Thyroid gland (tissue), 4 donors: ENCODE results near the gene AP2B1.

ENCODE experiments used
- POLR2A ChIP-seq, 2 donors: fragments of 450-650 bp; IDR thresholded peaks; one replicate each; pipeline ENCODE4 v1.6.1; 2017; ENCODE audit warnings: antibody characterized with exemption in 2 of 2, mild to moderate bottlenecking in 2 of 2, moderate library complexity in 1 of 2
- TF ChIP-seq, protein P1 (sequence below), 6 experiments: fragments of 200-600 bp in 3 of 6; fragments of 450-650 bp in 3 of 6; sonication (generic) in 3 of 6; IDR thresholded peaks; one replicate each; pipeline ENCODE4 v1.5.1; 2016 to 2019; ENCODE audit warnings: antibody characterized with exemption in 6 of 6, mild to moderate bottlenecking in 2 of 6, inconsistent platforms in 1 of 6, moderate library complexity in 1 of 6

- TF ChIP-seq, protein P1, sequence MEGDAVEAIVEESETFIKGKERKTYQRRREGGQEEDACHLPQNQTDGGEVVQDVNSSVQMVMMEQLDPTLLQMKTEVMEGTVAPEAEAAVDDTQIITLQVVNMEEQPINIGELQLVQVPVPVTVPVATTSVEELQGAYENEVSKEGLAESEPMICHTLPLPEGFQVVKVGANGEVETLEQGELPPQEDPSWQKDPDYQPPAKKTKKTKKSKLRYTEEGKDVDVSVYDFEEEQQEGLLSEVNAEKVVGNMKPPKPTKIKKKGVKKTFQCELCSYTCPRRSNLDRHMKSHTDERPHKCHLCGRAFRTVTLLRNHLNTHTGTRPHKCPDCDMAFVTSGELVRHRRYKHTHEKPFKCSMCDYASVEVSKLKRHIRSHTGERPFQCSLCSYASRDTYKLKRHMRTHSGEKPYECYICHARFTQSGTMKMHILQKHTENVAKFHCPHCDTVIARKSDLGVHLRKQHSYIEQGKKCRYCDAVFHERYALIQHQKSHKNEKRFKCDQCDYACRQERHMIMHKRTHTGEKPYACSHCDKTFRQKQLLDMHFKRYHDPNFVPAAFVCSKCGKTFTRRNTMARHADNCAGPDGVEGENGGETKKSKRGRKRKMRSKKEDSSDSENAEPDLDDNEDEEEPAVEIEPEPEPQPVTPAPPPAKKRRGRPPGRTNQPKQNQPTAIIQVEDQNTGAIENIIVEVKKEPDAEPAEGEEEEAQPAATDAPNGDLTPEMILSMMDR (IDR thresholded peaks at IDR 0.05) = no peak
- no peak for TF ChIP-seq POLR2A (IDR thresholded peaks at IDR 0.05)
These were observed 141.4 kb downstream of the AP2B1 start for GRCh38 chr17:35728551-35728950.
